HepG2 (cell line): ENCODE measurements around the gene ZMIZ1.

ENCODE experiments used
- ATF1 ChIP-seq: IDR thresholded peaks from 2 replicates; pipeline ENCODE4 v1.6.1; 2016; ENCODE audit warnings: mild to moderate bottlenecking, control low read depth
- EZH2 ChIP-seq: conservative IDR thresholded peaks from 2 replicates; pipeline ENCODE4 v1.6.1; 2012; ENCODE audit warnings: mild to moderate bottlenecking, low read depth, low read length, moderate library complexity
- GABPB1 ChIP-seq: IDR thresholded peaks from 2 replicates; pipeline ENCODE4 v1.6.1; 2016; ENCODE audit warnings: mild to moderate bottlenecking, missing genetic modification reagents, moderate library complexity, missing compliant biosample characterization
- POLR2AphosphoS5 ChIP-seq: IDR thresholded peaks from 2 replicates; pipeline ENCODE4 v1.6.1; 2012; ENCODE audit warnings: low read depth, low read length
- REXO4 ChIP-seq: sonication (generic); formaldehyde crosslinking; IDR thresholded peaks from 2 replicates; pipeline ENCODE4 v1.8.0; 2022; ENCODE audit warnings: missing genetic modification reagents, mild to moderate bottlenecking, borderline replicate concordance
- ZNF713 ChIP-seq: sonication (generic); formaldehyde crosslinking; IDR thresholded peaks from 2 replicates; pipeline ENCODE4 v1.4.0; 2020; ENCODE audit warnings: mild to moderate bottlenecking, missing genetic modification reagents
- TF ChIP-seq, protein P1 (sequence below): sonication (generic); formaldehyde crosslinking; IDR thresholded peaks from 2 replicates; pipeline ENCODE4 v1.5.0; 2020; ENCODE audit warnings: mild to moderate bottlenecking, missing genetic modification reagents, moderate library complexity

DNA sequence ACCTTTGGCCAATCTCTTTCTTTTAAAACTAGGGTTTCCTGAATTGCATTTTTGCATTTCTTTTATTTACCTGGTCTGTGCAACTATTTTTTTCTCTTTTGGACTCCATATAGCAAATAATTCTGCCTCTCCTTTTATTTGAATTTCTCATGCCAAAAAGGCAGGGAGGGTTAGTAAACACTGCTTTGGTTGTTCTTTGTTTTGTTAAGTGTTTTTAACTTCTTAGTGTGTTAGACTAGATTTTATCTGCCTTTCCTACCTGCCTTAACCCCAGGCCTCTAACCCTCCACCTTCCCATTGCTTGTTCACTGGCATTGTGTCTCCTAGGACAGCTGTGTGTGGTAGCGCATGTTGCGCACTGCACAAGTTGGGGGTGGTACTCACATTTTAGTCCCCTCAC is 18.1 kb downstream of the ZMIZ1 start:
- TF ChIP-seq, protein P1, sequence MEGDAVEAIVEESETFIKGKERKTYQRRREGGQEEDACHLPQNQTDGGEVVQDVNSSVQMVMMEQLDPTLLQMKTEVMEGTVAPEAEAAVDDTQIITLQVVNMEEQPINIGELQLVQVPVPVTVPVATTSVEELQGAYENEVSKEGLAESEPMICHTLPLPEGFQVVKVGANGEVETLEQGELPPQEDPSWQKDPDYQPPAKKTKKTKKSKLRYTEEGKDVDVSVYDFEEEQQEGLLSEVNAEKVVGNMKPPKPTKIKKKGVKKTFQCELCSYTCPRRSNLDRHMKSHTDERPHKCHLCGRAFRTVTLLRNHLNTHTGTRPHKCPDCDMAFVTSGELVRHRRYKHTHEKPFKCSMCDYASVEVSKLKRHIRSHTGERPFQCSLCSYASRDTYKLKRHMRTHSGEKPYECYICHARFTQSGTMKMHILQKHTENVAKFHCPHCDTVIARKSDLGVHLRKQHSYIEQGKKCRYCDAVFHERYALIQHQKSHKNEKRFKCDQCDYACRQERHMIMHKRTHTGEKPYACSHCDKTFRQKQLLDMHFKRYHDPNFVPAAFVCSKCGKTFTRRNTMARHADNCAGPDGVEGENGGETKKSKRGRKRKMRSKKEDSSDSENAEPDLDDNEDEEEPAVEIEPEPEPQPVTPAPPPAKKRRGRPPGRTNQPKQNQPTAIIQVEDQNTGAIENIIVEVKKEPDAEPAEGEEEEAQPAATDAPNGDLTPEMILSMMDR (CRISPR knock-in tag) = no peak
- TF ChIP-seq POLR2AphosphoS5 (no peak), GABPB1 (CRISPR knock-in tag) (no peak), ATF1 (CRISPR knock-in tag) (no peak), REXO4 (no peak), EZH2 (no peak), ZNF713 (CRISPR knock-in tag) (no peak)
